Measurements from ENCODE around the gene PIGA. TPM values are rescaled to one million over a fixed set of nuclear protein-coding genes. Genes with fewer than 3 reads are reported as not detected.

The PIGA gene
- total and polyA plus RNA-seq, 8 donors: 4.0 to 14.7 (median 9.1) TPM

DNA sequence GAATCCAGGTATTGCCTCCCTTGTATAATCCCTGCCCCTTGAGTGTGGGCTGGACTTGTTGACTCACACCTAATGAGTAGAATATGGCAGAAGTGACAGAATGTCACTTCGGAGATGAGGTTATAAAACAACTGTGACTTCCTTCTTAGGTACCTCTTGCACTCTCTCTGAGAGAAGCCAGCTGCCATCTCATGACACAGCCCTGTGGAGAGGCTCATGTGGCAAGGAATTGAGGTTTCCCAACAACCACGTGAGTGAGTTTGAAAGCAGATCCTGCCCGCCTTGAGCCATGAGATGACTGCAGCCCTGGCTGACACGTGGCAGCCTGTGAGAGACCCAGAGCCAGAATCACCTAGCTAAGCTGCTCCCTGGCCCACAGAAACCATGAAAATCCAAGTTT is 33.4 kb downstream of the PIGA start:
- FAIRE-seq: no peak
- TF ChIP-seq, protein P1, sequence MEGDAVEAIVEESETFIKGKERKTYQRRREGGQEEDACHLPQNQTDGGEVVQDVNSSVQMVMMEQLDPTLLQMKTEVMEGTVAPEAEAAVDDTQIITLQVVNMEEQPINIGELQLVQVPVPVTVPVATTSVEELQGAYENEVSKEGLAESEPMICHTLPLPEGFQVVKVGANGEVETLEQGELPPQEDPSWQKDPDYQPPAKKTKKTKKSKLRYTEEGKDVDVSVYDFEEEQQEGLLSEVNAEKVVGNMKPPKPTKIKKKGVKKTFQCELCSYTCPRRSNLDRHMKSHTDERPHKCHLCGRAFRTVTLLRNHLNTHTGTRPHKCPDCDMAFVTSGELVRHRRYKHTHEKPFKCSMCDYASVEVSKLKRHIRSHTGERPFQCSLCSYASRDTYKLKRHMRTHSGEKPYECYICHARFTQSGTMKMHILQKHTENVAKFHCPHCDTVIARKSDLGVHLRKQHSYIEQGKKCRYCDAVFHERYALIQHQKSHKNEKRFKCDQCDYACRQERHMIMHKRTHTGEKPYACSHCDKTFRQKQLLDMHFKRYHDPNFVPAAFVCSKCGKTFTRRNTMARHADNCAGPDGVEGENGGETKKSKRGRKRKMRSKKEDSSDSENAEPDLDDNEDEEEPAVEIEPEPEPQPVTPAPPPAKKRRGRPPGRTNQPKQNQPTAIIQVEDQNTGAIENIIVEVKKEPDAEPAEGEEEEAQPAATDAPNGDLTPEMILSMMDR (IDR thresholded peaks at IDR 0.05): no peak
- ATAC-seq: peak; percentile 75 to 84 (median 79)
- Histone ChIP-seq H3K27me3 (no peaks in the 10 kb centered on the region), H3K4me1 (peaks cover 7 to 21% (median 19%) of the 10 kb centered on the region in 3 donors), H3K9me3 (no peaks in the 10 kb centered on the region), H3K27ac (peak overlapping the region in 3 of 4 donors; percentile 7 to 71 (median 56)), H3K36me3 (no peaks in the 10 kb centered on the region), H3K4me3 (no peak overlapping the region)
- peak in 5 of 6 donors; percentile 64 to 78 (median 73) for DNase-seq
- 35 to 36% methylated on average over 4 of the region's 4 CpGs for WGBS, 2 donors
- intact Hi-C loops (cut with DNase I): no loop called here

- TF ChIP-seq, protein P1 (IDR thresholded peaks at IDR 0.05): peak in 2 of 4 donors; percentile 33 to 35
- FAIRE-seq: peak; percentile 95
- Histone ChIP-seq H3K36me3 (no peaks in the 10 kb centered on the region), H3K4me1 (peaks cover 7 to 21% (median 19%) of the 10 kb centered on the region in 3 donors), H3K27ac (peak overlapping the region in 3 of 4 donors; percentile 46 to 71 (median 56)), H3K9me3 (no peaks in the 10 kb centered on the region), H3K4me3 (no peak overlapping the region), H3K27me3 (peaks cover 0 to 2% (median 0%) of the 10 kb centered on the region in 4 donors)
- ATAC-seq: peak; percentile 68 to 82 (median 74)
- intact Hi-C loops (cut with DNase I): no loop called here
- DNase-seq: no peak
- WGBS, 2 donors: 12 to 17% methylated on average over 4 of the region's 4 CpGs
These were observed 35.1 kb downstream of the PIGA start for GRCh38 chrX:15299941-15300851.

DNA sequence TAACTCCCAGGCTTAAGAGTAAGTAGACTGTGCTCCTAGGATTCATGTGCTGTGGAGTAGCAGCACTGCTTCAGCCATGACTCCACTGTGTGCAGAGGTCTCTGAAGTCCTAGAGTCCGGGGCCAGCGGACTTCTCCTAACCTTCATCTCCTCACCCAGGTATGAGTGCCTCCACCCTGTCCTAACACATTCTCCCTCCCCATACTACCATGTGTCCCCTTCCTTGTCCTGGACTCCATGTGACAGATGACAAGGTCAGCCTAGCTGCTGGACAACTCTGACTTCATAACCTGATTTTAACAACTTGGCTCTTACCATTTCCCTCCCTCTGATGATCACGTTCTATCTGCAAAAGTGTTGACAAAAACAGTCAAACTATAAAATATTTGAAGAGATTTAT is 36.5 kb downstream of the PIGA start:
- Histone ChIP-seq H3K27me3 (peaks cover 0 to 7% (median 0%) of the 10 kb centered on the region in 4 donors), H3K4me1 (peaks cover 7 to 21% (median 19%) of the 10 kb centered on the region in 3 donors), H3K27ac (peak overlapping the region in 3 of 4 donors; percentile 28 to 71 (median 56)), H3K9me3 (no peaks in the 10 kb centered on the region), H3K4me3 (no peak overlapping the region), H3K36me3 (no peaks in the 10 kb centered on the region)
- no peak for FAIRE-seq
- TF ChIP-seq, protein P1 (IDR thresholded peaks at IDR 0.05): no peak
- ATAC-seq: peak in 3 of 4 donors; percentile 19 to 31 (median 25)
- intact Hi-C loops (cut with DNase I): no loop called here
- DNase-seq: no peak
- 59 to 71% methylated on average over 3 of the region's 3 CpGs for WGBS, 2 donors

DNA sequence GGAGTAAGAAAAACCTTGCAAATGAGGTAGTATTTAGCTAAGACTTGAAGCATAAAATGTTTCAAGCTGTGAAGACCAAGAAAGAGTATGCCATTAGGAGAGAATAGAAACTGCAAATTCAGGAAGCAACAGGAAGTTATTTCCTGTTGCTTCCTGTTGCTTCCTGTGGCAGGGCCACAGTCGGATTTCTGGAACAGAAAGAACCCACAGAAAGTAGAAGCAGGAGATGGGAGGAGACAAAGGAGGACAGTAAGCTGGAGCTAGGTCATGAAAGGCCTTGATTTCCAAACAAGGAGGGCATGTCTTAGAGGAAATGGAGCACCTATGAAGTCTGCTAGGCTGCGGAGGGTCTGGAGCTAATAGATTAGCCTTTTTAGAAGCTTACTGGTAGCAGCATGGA is 37.1 kb downstream of the PIGA start:
- Histone ChIP-seq H3K4me3 (no peak overlapping the region), H3K4me1 (peaks cover 7 to 21% (median 19%) of the 10 kb centered on the region in 3 donors), H3K27me3 (peaks cover 0 to 11% (median 0%) of the 10 kb centered on the region in 4 donors), H3K27ac (peak overlapping the region in 2 of 4 donors; percentile 56 to 71), H3K36me3 (no peaks in the 10 kb centered on the region), H3K9me3 (no peaks in the 10 kb centered on the region)
- no peak for ATAC-seq
- WGBS, 2 donors: 80 to 88% methylated on average over 2 of the region's 2 CpGs
- TF ChIP-seq, protein P1 (IDR thresholded peaks at IDR 0.05): no peak
- intact Hi-C loops (cut with DNase I): no loop called here
- FAIRE-seq: no peak
- no peak for DNase-seq
